HCT116 (cell line): ENCODE data around the gene ORC6. TPM values are rescaled to one million over a fixed set of nuclear protein-coding genes. Genes with fewer than 3 reads are reported as not detected.

Experiments used
- ATAC-seq: fragments of 200-7000 bp; cut with Tn5 transposase; 2 replicates; pipeline ENCODE4 v1.9.1; 2020; ENCODE audit warnings: mild to moderate bottlenecking, moderate library complexity
- BruUV-seq: library from RNA; stranded (reverse); fragments of 400-500 nt; replicated peaks from 2 replicates; lab custom pipeline; 2021; lab: Mats Ljungman, UMichigan
- CTCF ChIA-PET: fragments of 300-600 bp; sonication (Branson Sonifier 250); formaldehyde crosslinking; loops from one replicate; lab custom pipeline; 2021; ENCODE audit warnings: antibody characterized with exemption; lab: Charles Lee
- POLR2A ChIA-PET: fragments of 300-600, 350-600 bp; sonication (Branson Sonifier 250); formaldehyde crosslinking; loops from one replicate; lab custom pipeline; 2021; ENCODE audit warnings: antibody characterized with exemption; lab: Charles Lee
- RAD21 ChIA-PET, 2 experiments: fragments of 300-600 bp; sonication (Branson Sonifier 250); formaldehyde crosslinking; loops; one replicate each; lab custom pipeline; 2023; ENCODE audit warnings: low total read pairs in 2 of 2; ENCODE audit not compliant: uncharacterized antibody in 2 of 2, unreplicated experiment in 2 of 2, low non-redundant PET in 1 of 2; lab: Charles Lee
- DNase-seq: peaks from one replicate; pipeline ENCODE4 v3.0.0-alpha.2; 2010; ENCODE audit warnings: low read depth, low spot score
- H2AFZ ChIP-seq: fragments of 200-600 bp; shearing (Covaris generic), sonication (generic); 2 replicates; pipeline ENCODE4 v1.6.1; 2017; ENCODE audit warnings: low read depth, mixed run types, mixed read lengths, antibody characterized with exemption, low read length; ENCODE audit not compliant: poor library complexity, severe bottlenecking
- H3K27ac ChIP-seq: 2 replicates; pipeline ENCODE4 v1.5.1; 2012; ENCODE audit warnings: low read depth, low read length
- H3K27me3 ChIP-seq: fragments of 200-600 bp; sonication (generic); 2 replicates; pipeline ENCODE4 v1.6.1; 2016; ENCODE audit warnings: mixed run types, low read length, mixed read lengths; ENCODE audit not compliant: insufficient read depth
- H3K36me3 ChIP-seq, 2 experiments: fragments of 200-500 bp in 1 of 2; fragments of 200-600 bp in 1 of 2; sonication (Bioruptor generic) in 1 of 2; sonication (generic) in 1 of 2; 2 replicates each; pipeline versions ENCODE4 v1.5.1 to v1.6.1; 2014 to 2016; ENCODE audit warnings: low read length in 2 of 2, inconsistent platforms in 1 of 2, mixed read lengths in 1 of 2, mixed run types in 1 of 2; ENCODE audit not compliant: insufficient read depth in 2 of 2, control insufficient read depth in 1 of 2
- H3K4me1 ChIP-seq, 2 experiments: fragments of 200-600 bp in 1 of 2; sonication (generic) in 1 of 2; 2 replicates each; pipeline versions ENCODE4 v1.5.1 to v1.6.1; 2012 to 2017; ENCODE audit warnings: low read length in 2 of 2, inconsistent platforms in 1 of 2, mild to moderate bottlenecking in 1 of 2, mixed read lengths in 1 of 2, mixed run types in 1 of 2, moderate library complexity in 1 of 2; ENCODE audit not compliant: insufficient read depth in 2 of 2, control insufficient read depth in 1 of 2
- H3K4me2 ChIP-seq: fragments of 200-600 bp; sonication (generic); 2 replicates; pipeline ENCODE4 v1.6.1; 2017; ENCODE audit warnings: mixed run types, low read length, mixed read lengths
- H3K4me3 ChIP-seq, 2 experiments: fragments of 200-600 bp in 1 of 2; sonication (generic) in 1 of 2; replicated peaks in 1 of 2; 2 replicates each; pipeline ENCODE4 v1.5.1; 2011 to 2016; ENCODE audit warnings: low read length in 2 of 2, control low read depth in 1 of 2, low read depth in 1 of 2, mild to moderate bottlenecking in 1 of 2, mixed read lengths in 1 of 2, mixed run types in 1 of 2
- H3K79me2 ChIP-seq: fragments of 200-600 bp; sonication (generic); 2 replicates; pipeline ENCODE4 v1.6.1; 2017; ENCODE audit warnings: mild to moderate bottlenecking, mixed run types, low read length, moderate library complexity, mixed read lengths; ENCODE audit not compliant: insufficient read depth
- H3K9ac ChIP-seq: fragments of 200-600 bp; sonication (generic); 2 replicates; pipeline ENCODE4 v1.6.1; 2016; ENCODE audit warnings: low read length, mixed read lengths
- H3K9me2 ChIP-seq: fragments of 200-600 bp; sonication (generic), shearing (Covaris generic); 2 replicates; pipeline ENCODE4 v1.6.1; 2017; ENCODE audit warnings: mixed run types, mild to moderate bottlenecking, moderate library complexity; ENCODE audit not compliant: insufficient read depth
- H3K9me3 ChIP-seq, 2 experiments: fragments of 200-500 bp in 1 of 2; fragments of 200-600 bp in 1 of 2; sonication (Bioruptor generic) in 1 of 2; sonication (generic) in 1 of 2; 2 replicates each; pipeline ENCODE4 v1.6.1; 2014 to 2017; ENCODE audit warnings: low read length in 2 of 2, mixed read lengths in 2 of 2, inconsistent platforms in 1 of 2, low read depth in 1 of 2, mild to moderate bottlenecking in 1 of 2, mixed run types in 1 of 2, moderate library complexity in 1 of 2; ENCODE audit not compliant: control insufficient read depth in 1 of 2, insufficient read depth in 1 of 2
- H4K20me1 ChIP-seq: fragments of 200-600 bp; sonication (generic), shearing (Covaris generic); 2 replicates; pipeline ENCODE4 v1.6.1; 2017; ENCODE audit warnings: mixed run types, mild to moderate bottlenecking, moderate library complexity; ENCODE audit not compliant: insufficient read depth
- CBX3 ChIP-seq: IDR thresholded peaks from 2 replicates; pipeline ENCODE4 v1.6.1; 2012; ENCODE audit warnings: low read depth
- CEBPB ChIP-seq: IDR thresholded peaks from 2 replicates; pipeline ENCODE4 v1.6.1; 2012; ENCODE audit warnings: low read depth
- EZH2 ChIP-seq: fragments of 200-600 bp; sonication (generic); IDR thresholded peaks from 2 replicates; pipeline ENCODE4 v1.6.1; 2017; ENCODE audit warnings: antibody characterized with exemption, mixed run types
- EZH2phosphoT487 ChIP-seq: fragments of 200-600 bp; IDR thresholded peaks from 2 replicates; pipeline ENCODE4 v1.6.1; 2018; ENCODE audit warnings: antibody characterized with exemption, borderline replicate concordance
- FOSL1 ChIP-seq: IDR thresholded peaks from 2 replicates; pipeline ENCODE4 v1.6.1; 2012; ENCODE audit warnings: low read depth
- JUND ChIP-seq: IDR thresholded peaks from 2 replicates; pipeline ENCODE4 v1.6.1; 2012
- POLR2AphosphoS5 ChIP-seq: IDR thresholded peaks from 2 replicates; pipeline ENCODE4 v1.6.1; 2011; ENCODE audit warnings: mild to moderate bottlenecking, low read depth, low read length, moderate library complexity
- RAD21 ChIP-seq: IDR thresholded peaks from 2 replicates; pipeline ENCODE4 v1.6.1; 2012; ENCODE audit warnings: low read depth, mild to moderate bottlenecking
- SIN3A ChIP-seq: IDR thresholded peaks from 2 replicates; pipeline ENCODE4 v1.6.1; 2012; ENCODE audit warnings: low read depth
- SRF ChIP-seq: IDR thresholded peaks from 2 replicates; pipeline ENCODE4 v1.6.1; 2012; ENCODE audit warnings: low read depth
- YY1 ChIP-seq: IDR thresholded peaks from 2 replicates; pipeline ENCODE4 v1.6.1; 2011; ENCODE audit warnings: low read length, low read depth, moderate library complexity, mild to moderate bottlenecking; ENCODE audit not compliant: insufficient replicate concordance; ENCODE audit errors: extremely low read depth
- ZNF274 ChIP-seq: fragments of 200-500 bp; sonication (Bioruptor generic); IDR thresholded peaks from 2 replicates; pipeline ENCODE4 v1.6.1; 2014; ENCODE audit warnings: mild to moderate bottlenecking, low read depth, low read length, inconsistent platforms
- intact Hi-C: fragments of 100-400 bp; cut with micrococcal nuclease; formaldehyde crosslinking; loops from 2 replicates; pipeline ENCODE4 v1.10.0; 2022
- total RNA-seq: library from RNA; stranded (reverse); gene quantifications from one replicate; pipeline ENCODE4 v1.2.1, GENCODE V29; 2021; ENCODE audit not compliant: unreplicated experiment
- TF ChIP-seq, protein P1 (sequence below): IDR thresholded peaks from 2 replicates; pipeline ENCODE4 v1.6.1; 2011; ENCODE audit warnings: mild to moderate bottlenecking, low read length, moderate library complexity; ENCODE audit not compliant: insufficient replicate concordance; ENCODE audit errors: extremely low read depth
- TF ChIP-seq, protein P2 (sequence below): IDR thresholded peaks from 2 replicates; pipeline ENCODE4 v1.6.1; 2012; ENCODE audit warnings: low read depth
- TF ChIP-seq, protein P3 (sequence below): IDR thresholded peaks from 2 replicates; pipeline ENCODE4 v1.6.1; 2012

Gene ORC6
- total RNA-seq, 1 experiment from 2014 or later, result 44.7 TPM

DNA sequence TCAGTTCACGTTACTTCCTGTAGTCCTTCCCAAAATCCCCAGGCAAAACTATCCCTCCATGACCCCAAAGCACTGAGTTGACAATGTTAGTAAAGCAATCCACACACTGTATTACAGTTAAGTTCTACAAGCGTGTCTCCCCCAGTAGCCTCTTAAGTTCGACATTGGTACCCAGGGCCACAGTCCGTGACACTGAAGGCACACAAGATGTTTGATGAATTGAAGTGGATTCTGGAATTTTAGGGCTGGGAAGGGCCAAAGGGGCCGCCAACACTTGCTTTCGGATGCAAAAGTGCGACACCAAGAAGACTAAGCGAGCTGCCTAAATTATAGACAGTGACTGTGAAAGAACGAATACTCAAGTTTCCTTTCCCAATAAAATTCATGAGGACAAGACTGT is 2.0 kb upstream of the ORC6 start:
- Histone ChIP-seq H3K27me3 (no peaks in the 10 kb centered on the region), H3K9ac (peak overlapping the region; percentile 92), H3K27ac (no peak overlapping the region), H4K20me1 (peaks cover 22% of the 10 kb centered on the region; the same call in 1 of the 2 replicates), H2AFZ (no peak overlapping the region), H3K36me3 (peaks cover 9 to 15% of the 10 kb centered on the region in 2 experiments; a peak in 3 of 4 replicates), H3K79me2 (peaks cover 93% of the 10 kb centered on the region), H3K4me3 (peak overlapping the region; percentile 82 to 95), H3K9me2 (no peaks in the 10 kb centered on the region), H3K4me1 (peaks cover 14 to 23% of the 10 kb centered on the region in 2 experiments; a peak in 3 of 4 replicates), H3K4me2 (peak overlapping the region; percentile 90), H3K9me3 (no peaks in the 10 kb centered on the region)
- ATAC-seq, result no peak
- BruUV-seq, result TSS peak; percentile 50
- intact Hi-C loops, result no loop called here
- ChIA-PET POLR2A (no interaction called here), RAD21 (no interaction called here), CTCF (interaction anchor here (1.5 kb wide), 1 partner anchor 13 kb away, joined by 12 read pairs; no protein-coding TSS in a partner anchor)
- DNase-seq, result no peak
- TF ChIP-seq JUND, result no peak
- no peak for TF ChIP-seq YY1
- no peak for TF ChIP-seq EZH2phosphoT487
- TF ChIP-seq CEBPB, result no peak
- TF ChIP-seq POLR2AphosphoS5, result no peak
- no peak for TF ChIP-seq FOSL1
- TF ChIP-seq RAD21, result no peak
- no peak for TF ChIP-seq CBX3
- TF ChIP-seq, protein P1, sequence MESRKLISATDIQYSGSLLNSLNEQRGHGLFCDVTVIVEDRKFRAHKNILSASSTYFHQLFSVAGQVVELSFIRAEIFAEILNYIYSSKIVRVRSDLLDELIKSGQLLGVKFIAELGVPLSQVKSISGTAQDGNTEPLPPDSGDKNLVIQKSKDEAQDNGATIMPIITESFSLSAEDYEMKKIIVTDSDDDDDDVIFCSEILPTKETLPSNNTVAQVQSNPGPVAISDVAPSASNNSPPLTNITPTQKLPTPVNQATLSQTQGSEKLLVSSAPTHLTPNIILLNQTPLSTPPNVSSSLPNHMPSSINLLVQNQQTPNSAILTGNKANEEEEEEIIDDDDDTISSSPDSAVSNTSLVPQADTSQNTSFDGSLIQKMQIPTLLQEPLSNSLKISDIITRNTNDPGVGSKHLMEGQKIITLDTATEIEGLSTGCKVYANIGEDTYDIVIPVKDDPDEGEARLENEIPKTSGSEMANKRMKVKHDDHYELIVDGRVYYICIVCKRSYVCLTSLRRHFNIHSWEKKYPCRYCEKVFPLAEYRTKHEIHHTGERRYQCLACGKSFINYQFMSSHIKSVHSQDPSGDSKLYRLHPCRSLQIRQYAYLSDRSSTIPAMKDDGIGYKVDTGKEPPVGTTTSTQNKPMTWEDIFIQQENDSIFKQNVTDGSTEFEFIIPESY, result no peak
- TF ChIP-seq SIN3A, result no peak
- no peak for TF ChIP-seq ZNF274
- TF ChIP-seq, protein P2, sequence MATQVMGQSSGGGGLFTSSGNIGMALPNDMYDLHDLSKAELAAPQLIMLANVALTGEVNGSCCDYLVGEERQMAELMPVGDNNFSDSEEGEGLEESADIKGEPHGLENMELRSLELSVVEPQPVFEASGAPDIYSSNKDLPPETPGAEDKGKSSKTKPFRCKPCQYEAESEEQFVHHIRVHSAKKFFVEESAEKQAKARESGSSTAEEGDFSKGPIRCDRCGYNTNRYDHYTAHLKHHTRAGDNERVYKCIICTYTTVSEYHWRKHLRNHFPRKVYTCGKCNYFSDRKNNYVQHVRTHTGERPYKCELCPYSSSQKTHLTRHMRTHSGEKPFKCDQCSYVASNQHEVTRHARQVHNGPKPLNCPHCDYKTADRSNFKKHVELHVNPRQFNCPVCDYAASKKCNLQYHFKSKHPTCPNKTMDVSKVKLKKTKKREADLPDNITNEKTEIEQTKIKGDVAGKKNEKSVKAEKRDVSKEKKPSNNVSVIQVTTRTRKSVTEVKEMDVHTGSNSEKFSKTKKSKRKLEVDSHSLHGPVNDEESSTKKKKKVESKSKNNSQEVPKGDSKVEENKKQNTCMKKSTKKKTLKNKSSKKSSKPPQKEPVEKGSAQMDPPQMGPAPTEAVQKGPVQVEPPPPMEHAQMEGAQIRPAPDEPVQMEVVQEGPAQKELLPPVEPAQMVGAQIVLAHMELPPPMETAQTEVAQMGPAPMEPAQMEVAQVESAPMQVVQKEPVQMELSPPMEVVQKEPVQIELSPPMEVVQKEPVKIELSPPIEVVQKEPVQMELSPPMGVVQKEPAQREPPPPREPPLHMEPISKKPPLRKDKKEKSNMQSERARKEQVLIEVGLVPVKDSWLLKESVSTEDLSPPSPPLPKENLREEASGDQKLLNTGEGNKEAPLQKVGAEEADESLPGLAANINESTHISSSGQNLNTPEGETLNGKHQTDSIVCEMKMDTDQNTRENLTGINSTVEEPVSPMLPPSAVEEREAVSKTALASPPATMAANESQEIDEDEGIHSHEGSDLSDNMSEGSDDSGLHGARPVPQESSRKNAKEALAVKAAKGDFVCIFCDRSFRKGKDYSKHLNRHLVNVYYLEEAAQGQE, result no peak
- TF ChIP-seq SRF, result no peak
- TF ChIP-seq EZH2, result no peak
- TF ChIP-seq, protein P3, sequence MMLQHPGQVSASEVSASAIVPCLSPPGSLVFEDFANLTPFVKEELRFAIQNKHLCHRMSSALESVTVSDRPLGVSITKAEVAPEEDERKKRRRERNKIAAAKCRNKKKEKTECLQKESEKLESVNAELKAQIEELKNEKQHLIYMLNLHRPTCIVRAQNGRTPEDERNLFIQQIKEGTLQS, result no peak
